ENCODE data around the gene CDC23.

DNA sequence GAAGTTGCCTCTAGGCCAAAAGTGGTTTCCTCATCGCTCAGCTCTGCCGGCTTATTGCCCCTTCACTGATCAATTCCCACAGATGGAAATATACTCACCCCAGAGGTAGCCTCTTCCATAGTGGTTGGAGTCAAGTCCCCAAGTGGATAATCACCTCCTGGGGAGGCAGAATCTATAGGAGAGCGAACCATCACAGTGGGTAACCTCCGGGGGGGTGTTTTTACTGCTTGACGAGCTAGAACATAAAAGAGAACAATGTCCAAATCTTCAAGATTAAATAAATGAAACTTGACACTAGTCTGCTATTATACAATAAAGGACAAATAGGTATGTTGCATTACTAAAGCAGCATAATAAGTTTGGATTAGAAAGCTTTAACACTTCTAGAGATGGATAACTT is 44.0 kb downstream of the CDC23 start:
- TF ChIP-seq CTCF (IDR thresholded peaks at IDR 0.05), result no peak
- no peak for TF ChIP-seq POLR2AphosphoS5 (IDR thresholded peaks at IDR 0.05)

Data from suprapubic skin (tissue), 3 donors.